WI38 (cell line): Measurements from ENCODE around the gene FLII.

Source experiments
- H3K4me3 ChIP-seq: 2 replicates; pipeline ENCODE4 v1.5.1; 2011; ENCODE audit warnings: low read depth, mild to moderate bottlenecking, control low read depth, low read length
- TF ChIP-seq, protein P1 (sequence below): IDR thresholded peaks from 2 replicates; pipeline ENCODE4 v1.5.1; 2012; ENCODE audit warnings: low read depth, mild to moderate bottlenecking, control low read depth, low read length

FLII gene

DNA sequence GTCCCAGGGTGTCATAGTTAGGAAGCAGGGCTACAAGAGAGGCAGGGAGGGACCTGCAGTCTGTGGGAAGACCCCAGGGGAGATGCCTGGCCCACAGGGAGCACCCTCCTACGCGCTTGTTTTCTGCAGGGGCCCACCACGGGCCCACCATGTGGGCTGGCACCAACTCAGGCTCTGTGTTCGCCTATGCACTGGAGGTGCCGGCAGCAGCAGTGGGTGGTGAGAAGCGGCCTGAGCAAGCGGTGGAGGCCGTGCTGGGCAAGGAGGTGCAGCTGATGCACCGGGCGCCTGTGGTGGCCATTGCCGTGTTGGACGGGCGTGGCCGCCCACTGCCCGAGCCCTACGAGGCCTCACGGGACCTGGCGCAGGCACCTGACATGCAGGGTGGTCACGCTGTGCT, 18.1 kb downstream of the FLII start:
- no peak overlapping the region for H3K4me3 ChIP-seq
- TF ChIP-seq, protein P1, sequence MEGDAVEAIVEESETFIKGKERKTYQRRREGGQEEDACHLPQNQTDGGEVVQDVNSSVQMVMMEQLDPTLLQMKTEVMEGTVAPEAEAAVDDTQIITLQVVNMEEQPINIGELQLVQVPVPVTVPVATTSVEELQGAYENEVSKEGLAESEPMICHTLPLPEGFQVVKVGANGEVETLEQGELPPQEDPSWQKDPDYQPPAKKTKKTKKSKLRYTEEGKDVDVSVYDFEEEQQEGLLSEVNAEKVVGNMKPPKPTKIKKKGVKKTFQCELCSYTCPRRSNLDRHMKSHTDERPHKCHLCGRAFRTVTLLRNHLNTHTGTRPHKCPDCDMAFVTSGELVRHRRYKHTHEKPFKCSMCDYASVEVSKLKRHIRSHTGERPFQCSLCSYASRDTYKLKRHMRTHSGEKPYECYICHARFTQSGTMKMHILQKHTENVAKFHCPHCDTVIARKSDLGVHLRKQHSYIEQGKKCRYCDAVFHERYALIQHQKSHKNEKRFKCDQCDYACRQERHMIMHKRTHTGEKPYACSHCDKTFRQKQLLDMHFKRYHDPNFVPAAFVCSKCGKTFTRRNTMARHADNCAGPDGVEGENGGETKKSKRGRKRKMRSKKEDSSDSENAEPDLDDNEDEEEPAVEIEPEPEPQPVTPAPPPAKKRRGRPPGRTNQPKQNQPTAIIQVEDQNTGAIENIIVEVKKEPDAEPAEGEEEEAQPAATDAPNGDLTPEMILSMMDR: no peak

DNA sequence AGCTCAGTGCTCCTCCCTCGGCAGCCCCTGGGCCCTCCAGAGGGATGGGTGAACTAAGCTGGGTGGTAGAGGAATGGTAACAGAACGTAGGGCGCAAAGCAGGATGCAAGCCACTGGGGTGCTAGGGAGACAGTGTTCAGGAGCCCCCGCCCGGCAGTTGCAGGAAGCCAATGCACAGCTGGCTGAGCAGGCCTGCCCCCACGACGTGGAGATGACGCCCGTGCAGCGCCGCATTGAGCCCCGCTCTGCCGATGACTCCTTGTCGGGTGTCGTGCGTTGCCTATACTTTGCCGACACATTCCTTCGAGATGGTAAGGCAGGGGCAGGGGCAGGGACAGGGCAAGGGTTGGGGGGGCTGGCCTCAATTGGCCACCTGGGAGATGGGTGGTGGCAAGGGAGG, 20.2 kb downstream of the FLII start:
- TF ChIP-seq, protein P1: no peak
- no peak overlapping the region for H3K4me3 ChIP-seq

DNA sequence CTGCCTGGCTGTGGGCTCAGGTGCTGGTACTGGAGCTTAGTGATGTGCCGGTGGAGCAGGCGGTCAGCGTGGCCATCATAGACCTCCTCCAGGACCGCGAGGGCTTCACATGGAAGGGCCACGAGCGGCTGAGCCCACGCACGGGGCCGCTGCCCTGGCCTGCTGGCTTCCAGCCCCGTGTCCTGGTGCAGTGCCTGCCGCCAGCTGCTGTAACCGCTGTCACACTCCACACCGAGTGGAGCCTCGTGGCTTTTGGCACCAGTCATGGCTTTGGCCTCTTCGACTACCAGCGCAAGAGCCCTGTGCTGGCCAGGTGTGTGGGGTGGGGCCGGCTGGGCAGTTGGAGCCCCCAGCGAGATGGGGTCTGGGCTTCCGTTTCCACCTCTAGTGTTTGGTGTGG, 21.1 kb downstream of the FLII start:
- H3K4me3 ChIP-seq: no peak overlapping the region
- TF ChIP-seq, protein P1: no peak

DNA sequence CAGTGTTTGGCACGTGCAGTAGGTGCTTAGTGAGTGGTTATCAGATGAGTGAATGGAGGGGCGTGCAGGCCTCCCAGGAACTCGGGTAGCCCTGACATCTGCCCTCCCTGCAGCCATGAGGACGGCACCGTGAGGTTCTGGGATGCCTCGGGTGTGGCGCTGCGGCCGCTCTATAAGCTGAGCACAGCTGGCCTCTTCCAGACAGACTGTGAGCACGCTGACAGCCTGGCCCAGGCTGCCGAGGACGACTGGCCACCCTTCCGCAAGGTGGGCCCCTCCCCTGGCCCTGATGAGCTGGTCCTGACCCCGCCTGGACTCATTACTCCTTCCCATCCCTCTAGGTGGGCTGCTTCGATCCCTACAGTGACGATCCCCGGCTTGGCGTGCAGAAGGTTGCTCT, 22.0 kb downstream of the FLII start:
- H3K4me3 ChIP-seq: no peak overlapping the region

DNA sequence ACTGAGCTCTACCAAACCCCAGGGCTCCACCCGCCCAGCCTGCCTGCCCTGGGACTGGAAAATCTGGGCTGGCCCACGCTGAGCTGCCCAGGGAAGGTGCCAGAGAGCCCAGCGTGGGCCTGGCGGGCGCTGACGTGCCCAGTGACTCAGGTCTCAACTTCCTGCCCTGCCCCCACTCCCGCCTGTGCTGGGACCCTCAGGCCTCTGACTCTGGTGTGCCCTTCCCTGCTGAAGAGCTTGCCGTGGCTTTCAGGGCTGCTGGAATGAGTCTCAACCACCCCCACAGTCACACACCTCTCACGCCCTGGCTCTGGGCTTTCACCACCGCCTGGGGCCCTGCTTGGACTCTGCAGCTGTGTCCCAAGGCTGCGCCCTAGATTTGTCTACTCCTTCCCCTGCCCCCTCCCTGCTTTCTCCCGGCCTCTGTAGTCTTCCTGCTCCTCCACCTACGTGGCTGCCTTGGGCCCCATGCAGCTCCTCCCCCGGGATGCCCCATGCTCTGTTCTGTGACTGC, 22.7 kb downstream of the FLII start:
- TF ChIP-seq, protein P1: no peak
- no peak overlapping the region for H3K4me3 ChIP-seq

More for the DNA sequence above, 22.0 kb downstream of the FLII start:
- TF ChIP-seq, protein P1: no peak

DNA sequence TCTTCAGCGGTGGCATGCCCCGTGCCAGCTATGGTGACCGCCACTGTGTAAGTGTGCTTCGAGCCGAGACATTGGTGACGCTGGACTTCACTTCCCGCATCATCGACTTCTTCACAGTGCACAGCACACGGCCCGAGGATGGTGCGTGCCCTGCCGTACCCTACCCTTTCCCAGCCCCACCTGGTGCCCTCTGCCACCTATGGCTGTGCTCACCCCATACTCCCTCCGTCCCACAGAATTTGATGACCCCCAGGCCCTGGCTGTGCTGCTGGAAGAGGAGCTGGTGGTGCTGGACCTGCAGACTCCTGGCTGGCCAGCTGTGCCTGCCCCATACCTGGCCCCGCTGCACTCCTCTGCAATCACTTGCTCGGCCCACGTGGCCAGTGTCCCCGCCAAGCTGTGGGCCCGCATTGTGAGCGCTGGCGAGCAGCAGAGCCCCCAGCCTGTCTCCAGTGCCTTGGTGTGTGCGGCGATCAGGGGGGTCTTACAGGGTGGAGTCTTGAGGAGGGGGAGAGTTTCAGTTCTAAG, 23.6 kb downstream of the FLII start:
- no peak overlapping the region for H3K4me3 ChIP-seq
- TF ChIP-seq, protein P1: no peak

DNA sequence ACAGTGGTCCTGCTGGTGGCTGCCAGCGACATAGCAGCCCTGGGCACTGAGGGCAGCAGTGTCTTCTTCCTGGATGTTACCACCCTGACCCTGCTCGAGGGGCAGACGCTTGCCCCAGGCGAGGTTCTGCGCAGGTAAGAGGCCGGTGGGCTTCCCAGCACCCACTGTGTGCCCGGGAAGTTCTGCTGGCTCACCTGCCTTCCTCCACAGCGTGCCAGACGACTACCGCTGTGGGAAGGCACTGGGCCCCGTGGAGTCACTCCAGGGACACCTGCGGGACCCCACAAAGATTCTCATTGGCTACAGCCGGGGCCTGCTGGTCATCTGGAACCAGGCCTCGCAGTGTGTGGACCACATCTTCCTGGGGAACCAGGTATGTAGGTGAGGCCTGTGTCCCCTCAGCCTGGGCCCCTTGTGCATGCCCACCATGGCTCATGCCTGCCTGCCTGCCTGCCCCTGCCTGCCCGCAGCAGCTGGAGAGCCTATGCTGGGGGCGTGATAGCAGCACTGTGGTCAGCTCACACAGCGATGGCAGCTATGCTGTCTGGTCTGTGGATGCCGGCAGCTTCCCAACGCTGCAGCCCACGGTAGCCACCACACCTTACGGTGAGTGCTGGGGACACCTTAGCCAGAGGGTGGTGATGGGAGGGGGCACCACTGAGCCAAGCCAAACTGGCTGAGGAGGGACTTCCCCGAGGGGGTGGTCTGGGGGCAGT, 24.6 kb downstream of the FLII start:
- H3K4me3 ChIP-seq: no peak overlapping the region
- TF ChIP-seq, protein P1: no peak
